ENCODE measurements around the gene RFNG.

RFNG gene

GRCh38 chr17:82013772-82014321, 37.8 kb downstream of the RFNG start:
- DNase-seq (ENCODE audit: low read depth), result no peak

- DNase-seq (ENCODE audit: low read depth), result no peak
These were observed 38.3 kb downstream of the RFNG start for GRCh38 chr17:82013341-82013740.

GRCh38 chr17:82012640-82013295, 38.8 kb downstream of the RFNG start:
- no peak for DNase-seq (ENCODE audit: low read depth)

- DNase-seq (ENCODE audit: low read depth), result no peak
These were observed 39.4 kb downstream of the RFNG start for GRCh38 chr17:82012261-82012639.

GRCh38 chr17:82011617-82012187, 39.9 kb downstream of the RFNG start:
- no peak for DNase-seq (ENCODE audit: low read depth)

GRCh38 chr17:82010575-82011525, 40.8 kb downstream of the RFNG start:
- DNase-seq (ENCODE audit: low read depth), result no peak

- DNase-seq (ENCODE audit: low read depth), result no peak
These were observed 42.2 kb downstream of the RFNG start for GRCh38 chr17:82009413-82009812.

- DNase-seq (ENCODE audit: low read depth), result no peak
These were observed 42.6 kb downstream of the RFNG start for GRCh38 chr17:82008941-82009405.

- no peak for DNase-seq (ENCODE audit: low read depth)
These were observed 43.2 kb downstream of the RFNG start for GRCh38 chr17:82008258-82008940.

GRCh38 chr17:82007495-82008257, 43.9 kb downstream of the RFNG start:
- DNase-seq (ENCODE audit: low read depth), result no peak

GRCh38 chr17:82007228-82007494, 44.5 kb downstream of the RFNG start:
- DNase-seq (ENCODE audit: low read depth), result no peak

- no peak for DNase-seq (ENCODE audit: low read depth)
These were observed 45.0 kb downstream of the RFNG start for GRCh38 chr17:82006468-82007227.

GRCh38 chr17:82005701-82006348, 45.8 kb downstream of the RFNG start:
- DNase-seq (ENCODE audit: low read depth), result no peak

- DNase-seq (ENCODE audit: low read depth), result no peak
These were observed 46.8 kb downstream of the RFNG start for GRCh38 chr17:82004517-82005455.

- peak; percentile 8 for DNase-seq (ENCODE audit: low read depth)
These were observed 47.9 kb downstream of the RFNG start for GRCh38 chr17:82003411-82004381.

- DNase-seq (ENCODE audit: low read depth), result no peak
These were observed 50.0 kb downstream of the RFNG start for GRCh38 chr17:82001571-82002056.

GRCh38 chr17:82000803-82001570, 50.6 kb downstream of the RFNG start:
- no peak for DNase-seq (ENCODE audit: low read depth)

Data from activated T-cell treated with anti-CD3 and anti-CD28 coated beads for 24 hours (primary cell).